ENCODE data around the gene SEC63. TPM values are rescaled to one million over a fixed set of nuclear protein-coding genes. Genes with fewer than 3 reads are reported as not detected.

The SEC63 gene, protein sequence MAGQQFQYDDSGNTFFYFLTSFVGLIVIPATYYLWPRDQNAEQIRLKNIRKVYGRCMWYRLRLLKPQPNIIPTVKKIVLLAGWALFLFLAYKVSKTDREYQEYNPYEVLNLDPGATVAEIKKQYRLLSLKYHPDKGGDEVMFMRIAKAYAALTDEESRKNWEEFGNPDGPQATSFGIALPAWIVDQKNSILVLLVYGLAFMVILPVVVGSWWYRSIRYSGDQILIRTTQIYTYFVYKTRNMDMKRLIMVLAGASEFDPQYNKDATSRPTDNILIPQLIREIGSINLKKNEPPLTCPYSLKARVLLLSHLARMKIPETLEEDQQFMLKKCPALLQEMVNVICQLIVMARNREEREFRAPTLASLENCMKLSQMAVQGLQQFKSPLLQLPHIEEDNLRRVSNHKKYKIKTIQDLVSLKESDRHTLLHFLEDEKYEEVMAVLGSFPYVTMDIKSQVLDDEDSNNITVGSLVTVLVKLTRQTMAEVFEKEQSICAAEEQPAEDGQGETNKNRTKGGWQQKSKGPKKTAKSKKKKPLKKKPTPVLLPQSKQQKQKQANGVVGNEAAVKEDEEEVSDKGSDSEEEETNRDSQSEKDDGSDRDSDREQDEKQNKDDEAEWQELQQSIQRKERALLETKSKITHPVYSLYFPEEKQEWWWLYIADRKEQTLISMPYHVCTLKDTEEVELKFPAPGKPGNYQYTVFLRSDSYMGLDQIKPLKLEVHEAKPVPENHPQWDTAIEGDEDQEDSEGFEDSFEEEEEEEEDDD
- total RNA-seq, result 100 to 1,000 TPM in 5 of 7 donors, 10 to 100 TPM in 2; 33.8 to 198 (median 144) TPM
- 10 to 100 TPM; 45.2 to 88.2 TPM for polyA plus RNA-seq
- long read RNA-seq, donor 1, full-length matches to known transcripts, result 7 of 326 reads
- long read RNA-seq, donor 1, partial matches to known transcripts, result 276 of 326 reads
- long read RNA-seq, donor 1, other reads (novel, unspliced or antisense), result 43 of 326 reads
- long read RNA-seq, donor 2, full-length matches to known transcripts, result 15 of 51 reads
- long read RNA-seq, donor 2, partial matches to known transcripts, result 36 of 51 reads
- long read RNA-seq, donor 2, other reads (novel, unspliced or antisense), result 0 of 51 reads
- long read RNA-seq, donor 3, full-length matches to known transcripts, result 150 of 218 reads
- long read RNA-seq, donor 3, partial matches to known transcripts, result 42 of 218 reads
- long read RNA-seq, donor 3, other reads (novel, unspliced or antisense), result 26 of 218 reads

DNA sequence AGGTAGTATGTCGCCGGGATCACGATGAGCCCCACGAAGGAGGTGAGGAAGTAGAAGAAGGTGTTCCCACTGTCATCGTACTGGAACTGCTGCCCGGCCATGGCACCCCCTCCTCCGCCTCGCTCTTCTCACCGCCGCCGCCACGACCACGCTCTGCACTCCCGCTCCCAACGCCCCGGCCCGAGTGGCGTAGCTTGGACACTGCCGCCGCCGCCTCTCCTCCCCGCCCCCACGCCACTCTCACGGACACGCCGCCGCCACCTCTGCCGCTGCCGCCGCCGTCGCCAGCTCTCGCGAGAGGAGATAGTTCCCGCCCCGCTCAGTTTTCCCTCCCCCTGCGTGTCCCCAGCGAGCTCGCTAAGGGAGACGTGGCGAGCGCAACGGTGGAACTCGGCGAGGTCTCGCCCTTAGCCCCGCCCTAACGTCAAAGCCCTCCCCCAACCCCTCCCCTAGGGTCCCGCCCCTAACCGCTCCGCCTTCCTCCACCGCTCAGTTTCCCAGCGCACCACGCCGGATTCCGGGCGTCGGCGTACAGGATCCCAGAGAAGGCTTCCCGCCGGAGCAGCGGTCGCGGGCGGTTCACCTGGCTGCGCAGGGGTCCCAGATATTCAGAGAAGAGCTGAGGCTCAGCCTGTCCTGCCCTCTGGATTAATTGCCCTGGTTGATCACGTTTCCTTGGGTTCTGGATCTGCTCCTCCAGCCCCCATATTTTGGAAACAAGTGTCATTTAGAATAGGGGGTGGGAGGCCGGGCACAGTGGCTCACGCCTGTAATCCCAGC lies at the start of gene SEC63:
TSS of gene SEC63 (minus strand) at position 300 of the 780 bp plus-strand sequence. CDS start at position 101, 199 bp downstream.
- 0 to 1% (median 0%) methylated on average over 50 to 69 of the region's 69 CpGs for WGBS, 3 donors
- Histone ChIP-seq H3K4me1 (ENCODE audit: insufficient read depth) (peaks cover 10% of the 10 kb centered on the region), H3K27me3 (no peaks in the 10 kb centered on the region), H3K4me3 (peak within 1 kb of the TSS; percentile 96), H3K9me3 (no peaks in the 10 kb centered on the region), H3K36me3 (no peaks in the 10 kb centered on the region), H3K27ac (peak within 1 kb of the TSS; percentile 54 to 80)
- DNase-seq, result peak; percentile 97 to 98 (median 97)
- intact Hi-C loops (cut with DNase I), result no loop called here
- TF ChIP-seq POLR2A (IDR thresholded peaks at IDR 0.05) (peak; percentile 74), EP300 (IDR thresholded peaks at IDR 0.05) (no peak)
- TF ChIP-seq, protein P1, sequence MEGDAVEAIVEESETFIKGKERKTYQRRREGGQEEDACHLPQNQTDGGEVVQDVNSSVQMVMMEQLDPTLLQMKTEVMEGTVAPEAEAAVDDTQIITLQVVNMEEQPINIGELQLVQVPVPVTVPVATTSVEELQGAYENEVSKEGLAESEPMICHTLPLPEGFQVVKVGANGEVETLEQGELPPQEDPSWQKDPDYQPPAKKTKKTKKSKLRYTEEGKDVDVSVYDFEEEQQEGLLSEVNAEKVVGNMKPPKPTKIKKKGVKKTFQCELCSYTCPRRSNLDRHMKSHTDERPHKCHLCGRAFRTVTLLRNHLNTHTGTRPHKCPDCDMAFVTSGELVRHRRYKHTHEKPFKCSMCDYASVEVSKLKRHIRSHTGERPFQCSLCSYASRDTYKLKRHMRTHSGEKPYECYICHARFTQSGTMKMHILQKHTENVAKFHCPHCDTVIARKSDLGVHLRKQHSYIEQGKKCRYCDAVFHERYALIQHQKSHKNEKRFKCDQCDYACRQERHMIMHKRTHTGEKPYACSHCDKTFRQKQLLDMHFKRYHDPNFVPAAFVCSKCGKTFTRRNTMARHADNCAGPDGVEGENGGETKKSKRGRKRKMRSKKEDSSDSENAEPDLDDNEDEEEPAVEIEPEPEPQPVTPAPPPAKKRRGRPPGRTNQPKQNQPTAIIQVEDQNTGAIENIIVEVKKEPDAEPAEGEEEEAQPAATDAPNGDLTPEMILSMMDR (IDR thresholded peaks at IDR 0.05), result no peak

DNA sequence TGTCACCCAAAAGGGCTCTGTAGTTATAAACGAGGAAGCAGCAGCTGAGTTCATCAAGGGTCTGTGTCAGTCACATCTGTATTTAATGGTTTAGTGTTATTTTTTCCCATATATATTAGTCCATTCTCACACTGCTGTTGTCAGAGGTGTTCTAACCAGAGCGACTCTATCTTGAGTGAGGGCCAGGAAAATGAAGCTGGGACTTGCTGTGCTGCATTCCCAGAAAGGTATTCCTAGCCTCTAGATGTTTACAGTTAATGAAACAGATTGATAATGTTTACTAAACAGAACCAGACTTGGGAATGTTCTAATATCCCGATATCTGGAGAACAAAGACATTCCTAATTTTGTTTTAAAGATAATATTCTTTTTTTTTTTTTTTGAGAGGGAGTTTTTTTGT lies 48.0 kb upstream of the SEC63 start:
- Histone ChIP-seq H3K27ac (no peak overlapping the region), H3K4me1 (ENCODE audit: insufficient read depth) (no peaks in the 10 kb centered on the region), H3K27me3 (no peaks in the 10 kb centered on the region), H3K4me3 (no peak overlapping the region), H3K36me3 (no peaks in the 10 kb centered on the region), H3K9me3 (peaks cover 0 to 4% of the 10 kb centered on the region in 2 donors)
- TF ChIP-seq POLR2A (IDR thresholded peaks at IDR 0.05) (no peak), EP300 (IDR thresholded peaks at IDR 0.05) (no peak)
- TF ChIP-seq, protein P1 (IDR thresholded peaks at IDR 0.05), result no peak
- DNase-seq, result no peak
- intact Hi-C loops (cut with DNase I), result no loop called here
- 51 to 64% (median 62%) methylated on average over 3 of the region's 3 CpGs for WGBS, 3 donors

DNA sequence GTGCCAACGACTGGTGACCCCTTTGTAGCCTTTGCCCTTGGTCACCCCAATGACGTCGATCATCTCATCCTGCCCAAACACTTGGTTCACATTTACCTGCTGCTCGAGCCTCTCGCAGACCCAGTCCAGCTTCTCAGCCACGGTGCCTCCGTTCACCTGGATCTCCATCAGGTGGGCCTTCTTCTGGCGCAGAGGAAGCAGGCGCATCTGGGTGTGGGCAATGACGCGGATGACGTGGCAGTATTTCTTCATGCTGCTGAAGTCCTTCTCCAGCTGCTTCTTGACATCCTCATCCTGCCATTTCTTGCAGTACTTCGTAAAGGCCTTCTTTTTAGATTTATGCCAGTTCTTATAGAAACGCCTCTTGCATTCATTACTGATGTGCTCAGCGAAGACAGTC lies 46.9 kb upstream of the SEC63 start:
- H3K4me3 ChIP-seq, result no peak overlapping the region
- H3K27me3 ChIP-seq, result no peaks in the 10 kb centered on the region
- no peak overlapping the region for H3K27ac ChIP-seq
- H3K36me3 ChIP-seq, result no peaks in the 10 kb centered on the region
- TF ChIP-seq, protein P1 (IDR thresholded peaks at IDR 0.05), result no peak
- TF ChIP-seq POLR2A (IDR thresholded peaks at IDR 0.05), result no peak
- TF ChIP-seq EP300 (IDR thresholded peaks at IDR 0.05), result no peak
- intact Hi-C loops (cut with DNase I), result no loop called here
- H3K4me1 ChIP-seq (ENCODE audit: insufficient read depth), result no peaks in the 10 kb centered on the region
- WGBS, 3 donors, result 94 to 99% (median 95%) methylated on average over 15 of the region's 15 CpGs
- H3K9me3 ChIP-seq, result peaks cover 0 to 4% of the 10 kb centered on the region in 2 donors
- no peak for DNase-seq

All from ovary (tissue), 10 donors.